PFSK-1 (cell line): ENCODE data around the gene APBB2.

ENCODE experiments used
- FOXP2 ChIP-seq: optimal IDR thresholded peaks from 2 replicates; pipeline ENCODE3; 2011; ENCODE audit warnings: borderline replicate concordance, control low read depth, inconsistent platforms; ENCODE audit not compliant: insufficient read depth; ENCODE audit errors: extremely low read length, extremely low read depth
- POLR2AphosphoS5 ChIP-seq: IDR thresholded peaks from 2 replicates; pipeline ENCODE4 v1.6.1; 2012; ENCODE audit warnings: low read depth, mild to moderate bottlenecking, control low read depth, low read length, moderate library complexity
- REST ChIP-seq, 2 experiments: IDR thresholded peaks; 2 replicates each; pipeline versions ENCODE4 v1.6.1 to v1.8.0; 2011 to 2012; ENCODE audit warnings: low read depth in 2 of 2, low read length in 2 of 2, control low read depth in 1 of 2, inconsistent platforms in 1 of 2, mild to moderate bottlenecking in 1 of 2, moderate library complexity in 1 of 2; ENCODE audit not compliant: insufficient read depth in 1 of 2
- SIN3A ChIP-seq: IDR thresholded peaks from 2 replicates; pipeline ENCODE4 v1.6.1; 2012; ENCODE audit warnings: mild to moderate bottlenecking, low read length, moderate library complexity, borderline replicate concordance; ENCODE audit not compliant: insufficient read depth
- TAF1 ChIP-seq: IDR thresholded peaks from 2 replicates; pipeline ENCODE4 v1.6.1; 2012; ENCODE audit warnings: low read length, control low read depth, borderline replicate concordance; ENCODE audit not compliant: insufficient read depth

APBB2 gene

GRCh38 chr4:40890199-40890598 is 324.1 kb downstream of the APBB2 start:
- TF ChIP-seq SIN3A (no peak), FOXP2 (no peak)

- no peak for TF ChIP-seq FOXP2
- TF ChIP-seq POLR2AphosphoS5 = no peak
- no peak for TF ChIP-seq REST (IDR thresholded peaks at IDR 0.05; ENCODE audit: insufficient read depth in 1 of 2, low read depth in 2 of 2, low read length in 2 of 2)
- TF ChIP-seq SIN3A = no peak
These were observed 325.4 kb downstream of the APBB2 start for GRCh38 chr4:40888933-40889332.

GRCh38 chr4:40887764-40888131 is 326.6 kb downstream of the APBB2 start:
- TF ChIP-seq FOXP2 = peak; percentile 37
- TF ChIP-seq REST (IDR thresholded peaks at IDR 0.05; ENCODE audit: insufficient read depth in 1 of 2, low read depth in 2 of 2, low read length in 2 of 2) = no peak
- peak; percentile 77; the same call in 1 of the 2 replicates for TF ChIP-seq SIN3A
- 0 out of 2 replicates have a peak, but pooled peaks have one; percentile 53 for TF ChIP-seq POLR2AphosphoS5
- peak; percentile 39; the same call in 1 of the 2 replicates for TF ChIP-seq TAF1

GRCh38 chr4:40886931-40887763 is 327.2 kb downstream of the APBB2 start:
- TF ChIP-seq POLR2AphosphoS5 (no peak), REST (IDR thresholded peaks at IDR 0.05; ENCODE audit: insufficient read depth in 1 of 2, low read depth in 2 of 2, low read length in 2 of 2) (no peak), FOXP2 (no peak), SIN3A (no peak), TAF1 (no peak)

- TF ChIP-seq TAF1 = no peak
- no peak for TF ChIP-seq SIN3A
- TF ChIP-seq REST (IDR thresholded peaks at IDR 0.05; ENCODE audit: insufficient read depth in 1 of 2, low read depth in 2 of 2, low read length in 2 of 2) = no peak
- no peak for TF ChIP-seq FOXP2
- TF ChIP-seq POLR2AphosphoS5 = no peak
These were observed 332.5 kb downstream of the APBB2 start for GRCh38 chr4:40881851-40882250.
